Activated CD8-positive, alpha-beta T cell treated with anti-CD3 and anti-CD28 coated beads for 36 hours (primary cell): ENCODE results near the gene FAM118A. TPM values are rescaled to one million over a fixed set of nuclear protein-coding genes. Genes with fewer than 3 reads are reported as not detected.

Experiments
- ATAC-seq: fragments of 200-7000 bp; cut with Tn5 transposase; one replicate; pipeline ENCODE4 v1.10.0; 2021; ENCODE audit warnings: mild to moderate bottlenecking, moderate library complexity
- CTCF ChIA-PET: fragments of 350-600 bp; sonication (Branson Sonifier 250); formaldehyde crosslinking; loops from one replicate; lab custom pipeline; 2021; ENCODE audit warnings: antibody characterized with exemption; lab: Charles Lee
- POLR2A ChIA-PET: fragments of 350-600 bp; sonication (Branson Sonifier 250); formaldehyde crosslinking; loops from one replicate; lab custom pipeline; 2021; ENCODE audit warnings: antibody characterized with exemption; lab: Charles Lee
- DNase-seq: peaks from one replicate; pipeline ENCODE4 v3.0.0-alpha.2; 2020
- H3K27ac Mint-ChIP-seq: one replicate; pipeline ENCODE4 v1.8.0; 2021; ENCODE audit warnings: mild to moderate bottlenecking, mixed read lengths
- H3K27me3 Mint-ChIP-seq: one replicate; pipeline ENCODE4 v1.8.0; 2021; ENCODE audit warnings: mixed read lengths
- H3K36me3 Mint-ChIP-seq: one replicate; pipeline ENCODE4 v1.8.0; 2021; ENCODE audit warnings: low read depth, mixed read lengths
- H3K4me1 Mint-ChIP-seq: one replicate; pipeline ENCODE4 v1.8.0; 2021; ENCODE audit warnings: low read depth, mixed read lengths
- H3K4me3 Mint-ChIP-seq: one replicate; pipeline ENCODE4 v1.8.0; 2021; ENCODE audit warnings: mild to moderate bottlenecking, moderate library complexity, mixed read lengths
- H3K9me3 Mint-ChIP-seq: one replicate; pipeline ENCODE4 v1.8.0; 2021; ENCODE audit warnings: mixed read lengths
- CTCF ChIP-seq: fragments of 200-600 bp; IDR thresholded peaks from one replicate; pipeline ENCODE4 v1.8.0; 2022; ENCODE audit warnings: antibody characterized with exemption, mild to moderate bottlenecking
- intact Hi-C: fragments of 100-400 bp; cut with micrococcal nuclease; formaldehyde crosslinking; loops from one replicate; pipeline ENCODE4 v1.10.0; 2022
- total RNA-seq, 2 experiments: library from RNA; stranded (reverse); gene quantifications; one replicate each; pipeline ENCODE4 v1.2.3, GENCODE V29; 2021

Gene FAM118A
- total RNA-seq, 2 experiments from 2014 or later: 30.6 to 32.4 TPM

GRCh38 chr22:45336971-45337431 lies 27.3 kb downstream of the FAM118A start:
- H3K9me3 Mint-ChIP-seq: no peaks in the 10 kb centered on the region
- ATAC-seq (peak; percentile 28), DNase-seq (peak; percentile 34)
- H3K27me3 Mint-ChIP-seq: no peaks in the 10 kb centered on the region
- ChIA-PET CTCF (no interaction called here), POLR2A (no interaction called here)
- no peak for TF ChIP-seq CTCF
- peaks cover 37% of the 10 kb centered on the region for H3K4me1 Mint-ChIP-seq
- peaks cover 44% of the 10 kb centered on the region for H3K36me3 Mint-ChIP-seq
- no peak overlapping the region for H3K4me3 Mint-ChIP-seq
- intact Hi-C loops: no loop called here
- peak overlapping the region; percentile 70 for H3K27ac Mint-ChIP-seq

GRCh38 chr22:45337536-45337935 lies 27.8 kb downstream of the FAM118A start:
- no peak overlapping the region for H3K27ac Mint-ChIP-seq
- H3K36me3 Mint-ChIP-seq: peaks cover 40% of the 10 kb centered on the region
- no peak overlapping the region for H3K4me3 Mint-ChIP-seq
- intact Hi-C loops: no loop called here
- H3K27me3 Mint-ChIP-seq: no peaks in the 10 kb centered on the region
- no peaks in the 10 kb centered on the region for H3K9me3 Mint-ChIP-seq
- H3K4me1 Mint-ChIP-seq: peaks cover 38% of the 10 kb centered on the region
- POLR2A ChIA-PET: no interaction called here
- no peak for ATAC-seq
- no peak for DNase-seq
- no peak for TF ChIP-seq CTCF
- CTCF ChIA-PET: no interaction called here

- CTCF ChIA-PET: no interaction called here
These were observed 29.1 kb downstream of the FAM118A start for GRCh38 chr22:45338795-45339194.

GRCh38 chr22:45340323-45340722 lies 30.6 kb downstream of the FAM118A start:
- Mint-ChIP-seq H3K27me3 (no peaks in the 10 kb centered on the region), H3K36me3 (peaks cover 36% of the 10 kb centered on the region), H3K27ac (peak overlapping the region; percentile 34), H3K4me1 (peaks cover 39% of the 10 kb centered on the region), H3K9me3 (no peaks in the 10 kb centered on the region), H3K4me3 (no peak overlapping the region)
- no peak for DNase-seq
- intact Hi-C loops: no loop called here
- ChIA-PET POLR2A (interaction anchor here (1.4 kb wide), 1 partner anchor 31 kb away, joined by 3 read pairs; no protein-coding TSS in a partner anchor), CTCF (interaction anchor here (1.1 to 1.6 kb wide), 2 partner anchors 41 to 67 kb away, joined by 3 to 4 read pairs; no protein-coding TSS in a partner anchor)
- TF ChIP-seq CTCF: no peak
- ATAC-seq: no peak

More at GRCh38 chr22:45338795-45339194, 29.1 kb downstream of the FAM118A start:
- peaks cover 40% of the 10 kb centered on the region for H3K36me3 Mint-ChIP-seq
- H3K4me3 Mint-ChIP-seq: no peak overlapping the region
- H3K4me1 Mint-ChIP-seq: peaks cover 38% of the 10 kb centered on the region
- DNase-seq (no peak), ATAC-seq (no peak)
- no peak overlapping the region for H3K27ac Mint-ChIP-seq
- POLR2A ChIA-PET: no interaction called here
- H3K27me3 Mint-ChIP-seq: no peaks in the 10 kb centered on the region
- intact Hi-C loops: no loop called here
- TF ChIP-seq CTCF: no peak
- H3K9me3 Mint-ChIP-seq: no peaks in the 10 kb centered on the region

GRCh38 chr22:45341498-45341897 lies 31.8 kb downstream of the FAM118A start:
- H3K4me1 Mint-ChIP-seq: peaks cover 36% of the 10 kb centered on the region
- H3K27ac Mint-ChIP-seq: peak overlapping the region; percentile 82
- TF ChIP-seq CTCF: no peak
- H3K36me3 Mint-ChIP-seq: peaks cover 31% of the 10 kb centered on the region
- intact Hi-C loops: no loop called here
- H3K27me3 Mint-ChIP-seq: no peaks in the 10 kb centered on the region
- DNase-seq (peak; percentile 82), ATAC-seq (peak; percentile 97)
- ChIA-PET POLR2A (interaction anchor here (0.7 to 1.4 kb wide), 4 partner anchors 10 to 39 kb away, joined by 3 to 5 read pairs (median 3); partner anchors contain the start of gene FAM118A), CTCF (interaction anchor here (1.1 to 1.6 kb wide), 2 partner anchors 40 to 68 kb away, joined by 3 to 4 read pairs; no protein-coding TSS in a partner anchor)
- H3K9me3 Mint-ChIP-seq: no peaks in the 10 kb centered on the region
- peak overlapping the region; percentile 24 for H3K4me3 Mint-ChIP-seq
